Hematopoietic multipotent progenitor cell (in vitro differentiated cells): ENCODE data around the gene ZFYVE27. TPM values are rescaled to one million over a fixed set of nuclear protein-coding genes. Genes with fewer than 3 reads are reported as not detected.

Experiments
- DNase-seq, 3 donors: peaks; one replicate each; pipeline ENCODE4 v3.0.0-alpha.2; 2011 to 2015; ENCODE audit warnings: low read depth in 2 of 3, low spot score in 2 of 3
- total RNA-seq: library from RNA; depleted of rRNA; stranded (reverse); fragments of >200 nt; gene quantifications from one replicate; pipeline ENCODE4 v1.2.3, GENCODE V29; 2012

Gene ZFYVE27
- total RNA-seq, 1 donor, result 35.3 TPM

GRCh38 chr10:97714401-97715258, 22.3 kb upstream of the ZFYVE27 start:
- peak in 2 of 3 donors; percentile 57 to 63 for DNase-seq

DNA sequence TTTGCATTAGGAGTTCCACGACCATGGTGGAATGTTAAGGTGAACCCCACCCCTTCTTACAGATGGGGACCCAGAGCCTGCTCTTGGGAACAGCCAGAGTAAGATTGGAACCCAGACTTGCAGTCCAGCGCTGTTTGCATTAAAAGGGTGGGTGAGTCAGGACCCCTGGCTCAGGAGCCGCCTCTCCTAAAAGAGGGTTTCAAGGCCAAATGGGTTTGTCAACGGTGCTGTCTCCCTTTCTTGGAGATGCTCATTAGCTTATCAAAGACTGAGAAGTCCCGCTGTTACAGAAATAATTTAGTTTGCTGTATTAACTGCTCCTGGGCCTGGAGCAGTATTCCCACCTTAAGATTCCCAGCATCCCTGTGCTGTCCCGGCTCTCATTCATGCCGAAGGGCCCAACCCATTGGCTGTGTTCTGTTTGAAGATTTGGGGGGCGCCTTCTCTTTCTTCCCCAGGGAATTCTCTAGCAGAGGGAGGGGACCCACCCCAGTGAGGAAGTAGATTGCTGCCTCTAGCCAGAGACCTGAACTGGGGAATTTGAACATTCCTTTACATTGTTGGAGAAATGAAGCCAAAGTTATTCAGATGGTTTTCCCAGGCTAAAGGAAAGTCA, 21.6 kb upstream of the ZFYVE27 start:
- no peak for DNase-seq

GRCh38 chr10:97717627-97718026, 19.3 kb upstream of the ZFYVE27 start:
- no peak for DNase-seq

DNA sequence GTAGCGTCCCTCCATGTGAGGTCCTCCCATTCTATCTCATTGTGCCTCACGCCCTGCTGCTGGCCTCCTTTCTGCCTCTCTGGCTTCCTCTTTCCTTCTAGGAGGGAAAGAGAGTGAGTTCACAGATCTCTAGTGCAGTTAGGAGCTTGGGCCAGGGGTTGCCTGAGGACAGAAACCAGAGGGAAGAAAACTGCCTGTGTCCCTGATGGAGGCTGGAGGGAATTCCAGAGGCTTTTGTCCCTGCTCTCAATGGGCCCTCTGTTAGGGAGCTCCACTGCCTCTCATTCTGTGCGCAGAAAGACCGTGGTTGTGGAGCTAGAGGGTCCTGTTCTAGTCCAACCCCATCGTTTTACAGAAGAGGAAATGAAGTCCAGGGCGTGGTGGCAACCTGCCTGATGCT, 18.8 kb upstream of the ZFYVE27 start:
- DNase-seq, result no peak

- no peak for DNase-seq
Measured at GRCh38 chr10:97718659-97719142, 18.2 kb upstream of the ZFYVE27 start.

- no peak for DNase-seq
Measured at GRCh38 chr10:97719602-97720001, 17.3 kb upstream of the ZFYVE27 start.

DNA sequence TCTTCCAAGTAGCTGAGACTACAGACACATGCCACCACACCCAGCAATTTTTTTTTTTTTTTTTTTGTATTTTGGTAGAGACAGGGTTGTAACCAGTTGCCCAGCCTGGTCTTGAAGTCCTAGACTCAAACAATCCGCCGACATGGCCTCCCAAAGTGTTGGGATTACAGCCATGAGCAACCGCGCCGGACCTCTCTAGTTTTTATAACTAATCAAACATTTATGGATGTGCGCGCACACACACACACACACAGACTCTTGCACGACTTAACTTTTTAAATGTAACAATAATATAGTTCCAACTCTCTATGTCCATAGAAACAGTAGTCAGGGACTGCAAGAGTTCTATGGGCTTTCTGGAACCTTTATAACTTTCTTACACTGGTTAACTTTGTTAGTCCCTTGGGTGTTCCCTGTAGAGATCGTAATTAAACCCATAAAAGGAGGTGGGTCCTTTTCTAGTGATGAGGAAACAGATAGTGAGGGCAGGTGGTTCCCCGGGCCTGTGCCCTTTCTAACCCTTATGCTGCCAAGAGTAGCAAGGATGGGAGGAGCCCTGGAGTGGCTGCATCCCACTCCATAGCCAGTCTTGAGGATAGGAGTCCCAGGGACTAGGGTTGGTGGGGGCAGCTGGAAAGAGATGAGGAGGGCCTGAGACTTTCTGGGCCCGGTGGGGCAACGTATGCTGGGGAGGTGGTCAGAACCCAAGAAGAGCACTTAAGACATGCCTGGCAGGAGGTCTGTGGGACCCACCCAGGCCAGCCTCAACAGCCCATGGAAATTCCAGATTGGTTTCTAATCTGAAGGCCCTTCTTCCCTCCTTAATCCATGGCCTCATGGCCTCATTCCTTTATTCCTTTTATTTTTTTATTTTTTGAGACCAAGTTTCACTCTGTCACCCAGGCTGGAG, 14.8 kb upstream of the ZFYVE27 start:
- no peak for DNase-seq

- no peak for DNase-seq
Measured at GRCh38 chr10:97723001-97723400, 13.9 kb upstream of the ZFYVE27 start.

GRCh38 chr10:97724341-97724941, 12.5 kb upstream of the ZFYVE27 start:
- DNase-seq, result no peak

- no peak for DNase-seq
Measured at GRCh38 chr10:97726636-97727178, 10.2 kb upstream of the ZFYVE27 start.

DNA sequence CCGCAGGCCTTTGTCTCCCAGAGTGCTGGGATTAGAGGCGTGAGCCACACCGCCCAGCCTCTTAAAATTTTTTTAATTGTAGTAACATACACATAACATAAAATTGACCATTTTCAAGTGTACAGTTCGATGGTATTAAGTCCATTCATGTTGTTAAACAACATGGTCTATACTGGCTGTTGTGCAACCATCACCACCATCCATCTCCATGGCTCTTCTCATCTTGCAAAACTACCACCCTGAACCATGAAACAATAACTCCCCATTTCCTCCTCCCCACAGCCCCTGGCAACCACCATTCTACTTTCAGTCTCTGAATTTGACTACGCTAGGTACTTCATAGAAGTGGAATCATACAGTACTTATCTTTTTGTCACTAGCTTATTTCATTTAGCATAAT, 7.9 kb upstream of the ZFYVE27 start:
- no peak for DNase-seq

GRCh38 chr10:97731346-97732051, 5.4 kb upstream of the ZFYVE27 start:
- peak; percentile 34 to 78 (median 61) for DNase-seq

DNA sequence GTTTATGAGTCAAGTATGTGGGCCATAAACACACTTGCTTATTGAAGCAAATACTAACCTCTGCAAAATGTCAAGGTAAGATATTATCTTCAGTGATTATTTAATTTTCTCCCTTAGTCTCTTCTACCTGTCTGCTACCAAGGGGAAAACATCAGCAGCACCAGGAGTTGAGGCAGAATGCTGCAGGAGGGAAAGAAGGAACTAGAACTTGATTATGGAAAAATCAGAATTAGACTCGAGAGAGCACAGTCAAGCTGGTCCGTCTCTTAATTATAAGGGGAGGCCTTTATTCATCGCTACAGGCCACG, 4.9 kb upstream of the ZFYVE27 start:
- no peak for DNase-seq

GRCh38 chr10:97733256-97733655, 3.7 kb upstream of the ZFYVE27 start:
- DNase-seq, result no peak

- DNase-seq, result no peak
Measured at GRCh38 chr10:97734021-97734420, 2.9 kb upstream of the ZFYVE27 start.

DNA sequence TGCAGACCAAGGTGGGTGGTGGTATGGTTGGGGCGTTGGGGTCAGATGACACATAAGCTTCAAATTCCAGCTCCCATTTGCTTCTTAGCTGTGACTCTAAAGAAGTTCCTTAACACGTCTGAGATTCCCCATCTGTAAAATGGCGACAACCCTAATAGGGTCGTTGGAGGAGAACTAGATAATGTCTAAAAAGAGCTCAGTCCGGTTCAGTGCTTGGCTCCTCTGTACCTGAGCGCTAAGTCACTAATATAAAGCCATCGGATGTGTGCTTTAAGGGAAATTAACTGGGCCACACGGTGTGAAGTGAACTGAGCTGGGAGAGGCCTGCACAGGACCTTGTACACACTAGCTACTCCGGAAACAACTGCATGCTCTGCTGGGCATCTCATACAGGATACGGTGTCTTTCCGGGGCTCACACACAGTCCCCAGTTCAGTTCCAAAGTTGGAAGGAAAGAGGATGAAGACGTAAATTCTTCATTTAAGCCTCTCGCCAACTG, 476 bp upstream of the ZFYVE27 start:
- no peak for DNase-seq

DNA sequence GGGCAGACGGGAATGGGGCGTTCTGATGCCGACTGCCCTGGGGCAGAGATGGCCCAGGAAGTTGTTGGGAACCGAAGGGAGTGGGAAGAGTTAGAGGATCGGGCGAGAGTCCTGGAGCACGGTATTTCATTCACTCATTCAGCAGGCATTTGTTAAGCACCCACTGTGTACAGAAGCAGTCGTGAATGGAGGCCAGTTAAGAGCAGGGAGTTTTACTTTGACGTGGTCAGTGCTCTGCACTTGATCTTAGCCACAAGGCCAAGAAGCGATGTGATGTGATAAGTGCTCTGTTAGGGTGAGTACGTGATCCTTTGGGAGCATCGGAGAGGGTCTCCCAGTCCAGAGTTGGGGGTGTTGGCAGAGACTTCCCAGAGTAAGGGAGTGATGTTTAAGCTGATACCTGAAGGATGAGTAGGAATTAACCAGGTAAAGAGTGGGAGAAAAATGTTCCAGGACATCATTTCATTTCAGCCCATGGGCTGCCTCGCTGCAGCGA, 890 bp downstream of the ZFYVE27 start:
- DNase-seq, result no peak

DNA sequence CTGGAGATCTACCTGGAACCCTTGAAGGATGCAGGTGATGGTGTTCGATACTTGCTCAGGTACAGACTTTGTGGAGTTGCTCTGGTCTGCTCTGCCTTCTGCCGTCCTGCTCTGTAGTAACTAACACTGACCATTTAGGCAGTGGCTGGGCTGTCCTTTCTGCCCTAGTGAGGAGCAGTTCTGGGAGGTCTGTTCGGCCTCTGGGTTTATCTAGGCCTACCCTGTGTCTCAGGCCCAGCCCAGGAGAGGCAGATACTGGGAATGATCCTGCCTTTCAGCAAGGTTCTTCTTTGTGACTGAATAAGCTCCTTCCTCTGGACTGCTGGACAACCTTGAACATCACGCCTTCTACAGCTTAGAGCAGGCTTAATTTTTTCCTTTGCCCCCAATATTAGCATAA, 1.7 kb downstream of the ZFYVE27 start:
- DNase-seq, result no peak

DNA sequence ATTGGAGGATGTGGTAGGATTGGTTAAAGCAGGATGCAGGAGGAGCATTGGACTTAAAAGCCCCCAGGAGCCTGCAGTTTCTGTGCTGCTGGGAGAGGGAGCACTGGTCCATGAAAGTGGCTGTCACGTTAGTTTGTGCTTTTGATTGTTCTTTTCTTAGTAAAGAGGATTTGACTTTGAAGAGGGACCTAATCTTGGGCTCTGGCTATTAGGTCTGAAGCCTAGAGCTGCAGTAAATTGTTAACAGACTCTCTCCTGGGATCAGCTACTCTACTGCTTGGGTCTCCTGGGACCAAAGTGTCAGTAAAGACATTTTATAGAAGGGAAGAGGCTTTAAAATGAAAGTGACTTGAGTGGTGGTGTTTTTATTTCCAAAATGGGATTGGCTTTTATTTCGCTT, 3.7 kb downstream of the ZFYVE27 start:
- DNase-seq, result no peak
